Stomach (tissue), 9 donors: ENCODE results near the gene CLEC4F. TPM values are rescaled to one million over a fixed set of nuclear protein-coding genes. Genes with fewer than 3 reads are reported as not detected.

ENCODE experiments used
- DNase-seq, 2 donors: peaks; one replicate each; pipeline versions ENCODE4 v3.0.0 to v3.0.0-alpha.2; 2013 to 2019
- H3K27ac ChIP-seq, 5 donors: fragments of 200-600 bp in 4 of 5; sonication (generic) in 4 of 5; one replicate each; pipeline ENCODE4 v1.5.1; 2013 to 2019; ENCODE audit warnings: mild to moderate bottlenecking in 1 of 5, moderate library complexity in 1 of 5
- H3K27me3 ChIP-seq, 3 donors: fragments of 200-600 bp; sonication (generic); one replicate each; pipeline ENCODE4 v1.5.1; 2017 to 2019; ENCODE audit warnings: mixed run types in 1 of 3
- H3K36me3 ChIP-seq, 4 donors: fragments of 200-600 bp; sonication (generic); 1 replicate in 3 of 4; 2 replicates in 1 of 4; pipeline ENCODE4 v1.5.1; 2016 to 2019
- H3K4me1 ChIP-seq, 4 donors: fragments of 200-600 bp; sonication (generic); one replicate each; pipeline ENCODE4 v1.5.1; 2016 to 2019
- H3K4me3 ChIP-seq, 4 donors: fragments of 200-600 bp; sonication (generic) in 3 of 4; one replicate each; pipeline ENCODE4 v1.5.1; 2016 to 2019; ENCODE audit warnings: mild to moderate bottlenecking in 1 of 4
- H3K9me3 ChIP-seq, 4 donors: fragments of 200-600 bp; sonication (generic); one replicate each; pipeline ENCODE4 v1.5.1; 2016 to 2019
- EP300 ChIP-seq: sonication (generic); formaldehyde crosslinking; IDR thresholded peaks from one replicate; pipeline ENCODE4 v1.6.1; 2017; ENCODE audit warnings: antibody characterized with exemption
- POLR2A ChIP-seq, 4 donors: fragments of 450-650 bp; IDR thresholded peaks; one replicate each; pipeline ENCODE4 v1.6.1; 2016; ENCODE audit warnings: antibody characterized with exemption in 4 of 4, control low read depth in 2 of 4, mild to moderate bottlenecking in 1 of 4, moderate library complexity in 1 of 4
- POLR2AphosphoS5 ChIP-seq, 3 donors: sonication (generic); formaldehyde crosslinking; IDR thresholded peaks; one replicate each; pipeline ENCODE4 v1.6.1; 2016; ENCODE audit warnings: antibody characterized with exemption in 3 of 3
- WGBS, 5 donors: extraction: QIAGEN DNeasy Blood & Tissue Kit in 3 of 5; methylation state at CpG; one replicate each; pipeline versions ENCODE4 v1.1.5 to v1.1.7; 2013 to 2018; 5-methylcytosine and 5-hydroxymethylcytosine counted together
- intact Hi-C: fragments of 100-400 bp; cut with DNase I; formaldehyde crosslinking; loops from one replicate; pipeline ENCODE4 v1.15.1; 2023; ENCODE audit warnings: low total_unique reads
- polyA plus RNA-seq, 3 donors: library from polyadenylated mRNA; stranded (reverse); fragments of 200-250 nt; gene quantifications; one replicate each; pipeline ENCODE4 v1.2.3, GENCODE V29; 2013
- total RNA-seq, 5 donors: library from RNA; depleted of rRNA; stranded (reverse); fragments of >200 nt; gene quantifications; one replicate each; pipeline versions ENCODE4 v1.1.0 to v1.2.3, GENCODE V29; 2014 to 2016
- TF ChIP-seq, protein P1 (sequence below), 7 experiments: fragments of 450-650 bp in 4 of 7; fragments of 200-600 bp in 3 of 7; sonication (generic) in 3 of 7; IDR thresholded peaks; one replicate each; pipeline ENCODE4 v1.5.1; 2016 to 2019; ENCODE audit warnings: antibody characterized with exemption in 7 of 7, control low read depth in 2 of 7, mild to moderate bottlenecking in 1 of 7
- donor health status: healthy with polysubstance abuse.
- donor health status: Bipolar disorder and iron deficiency.
- donor health status: healthy.

Gene CLEC4F
- total and polyA plus RNA-seq, 8 donors: 0.13 to 0.37 TPM; not detected in 6

DNA sequence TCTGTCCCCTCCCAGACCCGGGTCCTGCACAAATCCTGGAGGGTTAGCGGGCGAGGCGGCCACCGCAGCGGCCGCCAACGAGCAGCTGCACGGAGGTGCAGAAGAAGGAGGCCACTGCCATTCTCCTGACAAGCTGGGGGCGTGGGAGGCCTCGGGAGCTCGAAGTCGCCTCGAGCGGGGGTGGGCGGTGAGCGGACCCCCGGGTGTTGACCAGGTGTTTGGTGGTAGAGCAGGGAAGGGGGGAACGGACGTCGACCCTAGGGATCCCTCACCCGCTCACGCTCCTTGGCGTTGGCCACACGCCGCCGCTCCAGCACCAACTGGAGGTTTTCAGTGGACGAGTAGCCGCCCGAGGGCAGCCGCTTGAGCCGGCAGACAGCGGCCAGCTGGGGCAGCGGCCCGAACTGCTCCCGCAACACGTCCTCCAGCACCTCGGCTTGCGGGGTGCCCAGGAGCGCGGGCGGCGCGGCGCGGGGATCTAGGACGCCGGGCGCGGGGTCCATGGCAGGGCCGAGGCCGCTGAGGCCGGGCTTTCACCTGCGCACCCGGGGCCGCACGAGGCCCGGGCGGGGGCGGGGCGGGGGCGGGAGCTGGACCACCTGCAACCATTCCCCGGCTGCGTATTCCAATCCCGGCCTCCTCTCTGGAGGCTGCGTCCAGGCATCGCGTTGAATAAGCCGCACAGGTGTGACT, 30.1 kb downstream of the CLEC4F start, which contains the start of gene FIGLA:
TSS of gene FIGLA (minus strand) at position 508 of the 693 bp plus-strand sequence. CDS start at position 503, 5 bp downstream.
- Histone ChIP-seq H3K27ac (no peak within 1 kb of the TSS), H3K27me3 (peaks cover 0 to 90% (median 38%) of the 10 kb centered on the region in 3 donors), H3K4me1 (peaks cover 11 to 19% (median 15%) of the 10 kb centered on the region in 4 donors), H3K36me3 (no peaks in the 10 kb centered on the region), H3K9me3 (no peaks in the 10 kb centered on the region), H3K4me3 (peak within 1 kb of the TSS; percentile 29 to 43 (median 35))
- WGBS, 5 donors: 1 to 7% (median 6%) methylated on average over 34 to 69 of the region's 69 CpGs
- intact Hi-C loops: no loop called here
- DNase-seq: peak in 1 of 2 donors; percentile 24
- TF ChIP-seq EP300 (no peak), POLR2A (IDR thresholded peaks at IDR 0.05) (no peak), POLR2AphosphoS5 (IDR thresholded peaks at IDR 0.05) (no peak)
- TF ChIP-seq, protein P1, sequence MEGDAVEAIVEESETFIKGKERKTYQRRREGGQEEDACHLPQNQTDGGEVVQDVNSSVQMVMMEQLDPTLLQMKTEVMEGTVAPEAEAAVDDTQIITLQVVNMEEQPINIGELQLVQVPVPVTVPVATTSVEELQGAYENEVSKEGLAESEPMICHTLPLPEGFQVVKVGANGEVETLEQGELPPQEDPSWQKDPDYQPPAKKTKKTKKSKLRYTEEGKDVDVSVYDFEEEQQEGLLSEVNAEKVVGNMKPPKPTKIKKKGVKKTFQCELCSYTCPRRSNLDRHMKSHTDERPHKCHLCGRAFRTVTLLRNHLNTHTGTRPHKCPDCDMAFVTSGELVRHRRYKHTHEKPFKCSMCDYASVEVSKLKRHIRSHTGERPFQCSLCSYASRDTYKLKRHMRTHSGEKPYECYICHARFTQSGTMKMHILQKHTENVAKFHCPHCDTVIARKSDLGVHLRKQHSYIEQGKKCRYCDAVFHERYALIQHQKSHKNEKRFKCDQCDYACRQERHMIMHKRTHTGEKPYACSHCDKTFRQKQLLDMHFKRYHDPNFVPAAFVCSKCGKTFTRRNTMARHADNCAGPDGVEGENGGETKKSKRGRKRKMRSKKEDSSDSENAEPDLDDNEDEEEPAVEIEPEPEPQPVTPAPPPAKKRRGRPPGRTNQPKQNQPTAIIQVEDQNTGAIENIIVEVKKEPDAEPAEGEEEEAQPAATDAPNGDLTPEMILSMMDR (IDR thresholded peaks at IDR 0.05): no peak

DNA sequence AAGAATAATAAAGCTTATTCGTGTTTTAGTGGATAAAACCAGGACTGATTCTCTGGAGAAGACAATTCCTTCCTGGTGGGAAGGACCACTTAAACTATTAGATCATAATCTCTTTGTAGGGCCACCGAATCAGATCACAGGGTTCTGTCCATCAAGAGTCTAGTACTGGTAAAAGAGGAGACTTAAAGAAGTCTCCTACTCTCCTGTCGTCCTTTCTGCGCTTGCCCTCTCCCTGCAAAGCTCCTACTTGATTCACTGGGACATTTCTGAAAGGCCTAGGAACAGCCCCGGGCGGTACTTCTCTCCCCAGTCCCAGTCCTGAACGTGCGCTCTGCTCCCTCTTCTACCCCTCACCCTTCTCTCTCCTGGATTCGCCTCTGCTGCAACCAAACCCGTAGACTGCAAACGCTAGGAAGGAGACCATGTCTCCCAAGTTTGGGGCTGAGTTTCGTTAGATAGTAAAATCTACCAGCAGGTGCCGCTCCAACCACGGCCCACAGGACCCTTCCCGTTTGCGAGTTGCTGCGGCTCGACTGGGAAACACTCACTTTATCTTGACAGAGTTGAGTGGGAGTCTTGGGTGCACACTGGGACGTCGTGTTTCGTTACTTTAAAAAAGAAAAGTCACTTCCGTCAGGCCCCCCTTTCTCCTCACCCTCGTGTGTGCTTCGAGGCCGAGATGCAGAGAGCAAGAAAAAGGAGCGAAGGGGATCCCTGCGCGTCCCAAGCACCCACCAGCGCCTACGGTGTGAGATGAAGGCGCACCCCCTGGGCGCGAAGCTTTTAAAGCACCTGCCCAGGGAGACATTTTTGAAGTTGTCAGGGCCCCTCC, 30.9 kb downstream of the CLEC4F start:
- H3K4me3 ChIP-seq: peak overlapping the region; percentile 29 to 43 (median 35)
- peaks cover 0 to 83% (median 38%) of the 10 kb centered on the region in 3 donors for H3K27me3 ChIP-seq
- intact Hi-C loops: no loop called here
- peak; percentile 54 to 83 for DNase-seq
- 4 to 7% (median 5%) methylated on average over 28 to 33 of the region's 33 CpGs for WGBS, 5 donors
- peaks cover 11 to 19% (median 15%) of the 10 kb centered on the region in 4 donors for H3K4me1 ChIP-seq
- no peak overlapping the region for H3K27ac ChIP-seq
- H3K9me3 ChIP-seq: no peaks in the 10 kb centered on the region
- H3K36me3 ChIP-seq: no peaks in the 10 kb centered on the region
- TF ChIP-seq, protein P1 (IDR thresholded peaks at IDR 0.05): peak in 4 of 7 experiments; percentile 21 to 37 (median 31)
- no peak for TF ChIP-seq POLR2AphosphoS5 (IDR thresholded peaks at IDR 0.05)

DNA sequence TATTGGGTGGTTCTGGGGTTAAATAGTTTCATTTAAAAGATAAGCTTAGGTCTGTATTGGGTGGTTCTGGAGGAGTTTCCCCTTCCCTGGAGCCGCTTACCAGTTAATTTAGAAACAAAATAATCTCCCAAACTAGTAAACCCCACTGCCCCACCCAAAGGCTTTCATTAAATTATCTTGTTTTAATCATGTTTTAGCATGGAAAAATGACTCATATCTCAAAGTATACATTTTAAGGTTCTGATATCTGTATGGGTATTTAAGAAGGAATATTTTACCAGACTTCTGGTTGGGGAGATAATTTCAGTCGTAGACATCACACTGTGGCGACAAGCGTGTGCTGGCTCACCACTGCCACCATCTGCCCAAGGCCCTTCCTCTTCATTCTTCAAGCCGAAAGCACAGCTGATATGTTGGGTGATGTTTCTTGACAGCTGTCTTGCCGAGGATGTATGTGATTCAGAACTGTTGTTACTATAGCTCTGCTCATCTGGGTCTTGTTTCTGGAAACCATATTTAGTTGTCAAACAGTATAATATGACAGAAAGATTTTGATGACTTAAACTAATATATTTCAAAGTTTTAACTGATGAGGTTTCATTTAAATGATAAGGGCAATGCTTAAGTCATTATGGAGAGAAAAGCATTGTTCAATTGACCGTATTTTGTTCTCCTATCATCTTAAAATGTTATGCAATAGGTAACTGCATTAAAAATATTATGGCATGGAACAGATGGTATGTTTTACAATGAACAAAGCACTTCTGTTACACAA, 35.1 kb downstream of the CLEC4F start:
- peak in 1 of 2 donors; percentile 60 for DNase-seq
- no peak overlapping the region for H3K4me3 ChIP-seq
- no peaks in the 10 kb centered on the region for H3K9me3 ChIP-seq

More for the DNA sequence above, 35.1 kb downstream of the CLEC4F start:
- Histone ChIP-seq H3K27ac (no peak overlapping the region), H3K36me3 (no peaks in the 10 kb centered on the region), H3K27me3 (peaks cover 0 to 55% (median 27%) of the 10 kb centered on the region in 3 donors), H3K4me1 (peaks cover 6 to 11% (median 10%) of the 10 kb centered on the region in 4 donors)
- WGBS, 5 donors: 8 to 17% (median 13%) methylated on average over 7 of the region's 7 CpGs
- TF ChIP-seq, protein P1 (IDR thresholded peaks at IDR 0.05): no peak
- no peak for TF ChIP-seq EP300
- TF ChIP-seq POLR2AphosphoS5 (IDR thresholded peaks at IDR 0.05): no peak
- TF ChIP-seq POLR2A (IDR thresholded peaks at IDR 0.05): no peak
- intact Hi-C loops: no loop called here
